ENCODE data around the gene CELA2B.
"Not testable (repeated sequence)": the region's sequence is repeated elsewhere in the genome, so short reads cannot be mapped to it uniquely, and the experiment has no call there.

DNA sequence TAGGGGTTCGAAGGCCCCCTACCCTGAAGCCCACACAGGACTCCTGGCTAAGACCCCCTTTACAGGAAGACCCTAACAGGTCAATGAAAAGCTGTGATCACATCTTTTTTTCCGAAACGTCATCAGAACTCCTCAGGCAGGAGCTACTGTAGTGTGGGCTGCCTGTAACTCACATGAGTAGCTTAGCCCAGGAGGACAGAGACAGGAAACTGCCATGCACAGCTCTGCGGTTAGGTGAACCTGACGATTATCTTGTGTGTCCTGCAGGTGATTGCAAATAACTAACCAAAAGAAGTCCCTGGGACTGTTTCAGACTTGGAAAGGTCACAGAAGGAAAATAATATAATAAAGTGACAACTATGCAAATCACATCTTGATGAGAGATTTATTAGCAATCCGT, 4.2 kb upstream of the CELA2B start:
- TF ChIP-seq, protein P1, sequence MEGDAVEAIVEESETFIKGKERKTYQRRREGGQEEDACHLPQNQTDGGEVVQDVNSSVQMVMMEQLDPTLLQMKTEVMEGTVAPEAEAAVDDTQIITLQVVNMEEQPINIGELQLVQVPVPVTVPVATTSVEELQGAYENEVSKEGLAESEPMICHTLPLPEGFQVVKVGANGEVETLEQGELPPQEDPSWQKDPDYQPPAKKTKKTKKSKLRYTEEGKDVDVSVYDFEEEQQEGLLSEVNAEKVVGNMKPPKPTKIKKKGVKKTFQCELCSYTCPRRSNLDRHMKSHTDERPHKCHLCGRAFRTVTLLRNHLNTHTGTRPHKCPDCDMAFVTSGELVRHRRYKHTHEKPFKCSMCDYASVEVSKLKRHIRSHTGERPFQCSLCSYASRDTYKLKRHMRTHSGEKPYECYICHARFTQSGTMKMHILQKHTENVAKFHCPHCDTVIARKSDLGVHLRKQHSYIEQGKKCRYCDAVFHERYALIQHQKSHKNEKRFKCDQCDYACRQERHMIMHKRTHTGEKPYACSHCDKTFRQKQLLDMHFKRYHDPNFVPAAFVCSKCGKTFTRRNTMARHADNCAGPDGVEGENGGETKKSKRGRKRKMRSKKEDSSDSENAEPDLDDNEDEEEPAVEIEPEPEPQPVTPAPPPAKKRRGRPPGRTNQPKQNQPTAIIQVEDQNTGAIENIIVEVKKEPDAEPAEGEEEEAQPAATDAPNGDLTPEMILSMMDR (IDR thresholded peaks at IDR 0.05; ENCODE audit: low read depth, low read length) = not testable (repeated sequence)
- TF ChIP-seq EZH2phosphoT487 (IDR thresholded peaks at IDR 0.05; ENCODE audit: low read depth) = not testable (repeated sequence)
